Parathyroid adenoma (tissue), 2 donors: Measurements from ENCODE around the gene ADAMTSL1.

Source experiments
- H2AFZ ChIP-seq: fragments of 300-600 bp; sonication (generic); one replicate; pipeline ENCODE4 v1.7.0; 2017; ENCODE audit warnings: antibody characterized with exemption, mild to moderate bottlenecking
- H3K27ac ChIP-seq: fragments of 300-600 bp; sonication (generic); one replicate; pipeline ENCODE4 v1.7.0; 2017
- H3K27me3 ChIP-seq: fragments of 300-600 bp; sonication (generic); one replicate; pipeline ENCODE4 v1.7.0; 2017; ENCODE audit warnings: low read length; ENCODE audit not compliant: control insufficient read depth, insufficient read depth
- H3K36me3 ChIP-seq: fragments of 300-600 bp; sonication (generic); one replicate; pipeline ENCODE4 v1.7.0; 2017; ENCODE audit warnings: low read length; ENCODE audit not compliant: control insufficient read depth, insufficient read depth
- H3K4me1 ChIP-seq: fragments of 300-600 bp; sonication (generic); one replicate; pipeline ENCODE4 v1.7.0; 2017; ENCODE audit warnings: control low read depth
- H3K4me2 ChIP-seq: fragments of 300-600 bp; sonication (generic); one replicate; pipeline ENCODE4 v1.7.0; 2017; ENCODE audit warnings: low read length
- H3K4me3 ChIP-seq: fragments of 300-600 bp; sonication (generic); one replicate; pipeline ENCODE4 v1.7.0; 2017; ENCODE audit warnings: low read depth, low read length
- H3K79me2 ChIP-seq: fragments of 300-600 bp; sonication (generic); one replicate; pipeline ENCODE4 v1.7.0; 2017; ENCODE audit warnings: control low read depth
- H3K9ac ChIP-seq: fragments of 300-600 bp; sonication (generic); one replicate; pipeline ENCODE4 v1.7.0; 2017; ENCODE audit warnings: mild to moderate bottlenecking
- H3K9me3 ChIP-seq: fragments of 300-600 bp; sonication (generic); one replicate; pipeline ENCODE4 v1.7.0; 2017; ENCODE audit warnings: low read length; ENCODE audit not compliant: control insufficient read depth
- CTCF ChIP-seq: fragments of 300-600 bp; sonication (generic); IDR thresholded peaks from one replicate; pipeline ENCODE4 v1.7.0; 2017; ENCODE audit warnings: antibody characterized with exemption, mild to moderate bottlenecking
- donor health status: primary hyperparathyroidism.

Gene ADAMTSL1

GRCh38 chr9:18493451-18493993, 19.6 kb downstream of the ADAMTSL1 start:
- Histone ChIP-seq H3K4me1 (no peaks in the 10 kb centered on the region), H3K36me3 (no peaks in the 10 kb centered on the region), H3K79me2 (no peaks in the 10 kb centered on the region), H3K4me2 (no peak overlapping the region), H3K9me3 (no peaks in the 10 kb centered on the region), H3K9ac (no peak overlapping the region), H3K4me3 (no peak overlapping the region), H3K27ac (no peak overlapping the region), H3K27me3 (no peaks in the 10 kb centered on the region), H2AFZ (peak overlapping the region; percentile 22)
- no peak for TF ChIP-seq CTCF

DNA sequence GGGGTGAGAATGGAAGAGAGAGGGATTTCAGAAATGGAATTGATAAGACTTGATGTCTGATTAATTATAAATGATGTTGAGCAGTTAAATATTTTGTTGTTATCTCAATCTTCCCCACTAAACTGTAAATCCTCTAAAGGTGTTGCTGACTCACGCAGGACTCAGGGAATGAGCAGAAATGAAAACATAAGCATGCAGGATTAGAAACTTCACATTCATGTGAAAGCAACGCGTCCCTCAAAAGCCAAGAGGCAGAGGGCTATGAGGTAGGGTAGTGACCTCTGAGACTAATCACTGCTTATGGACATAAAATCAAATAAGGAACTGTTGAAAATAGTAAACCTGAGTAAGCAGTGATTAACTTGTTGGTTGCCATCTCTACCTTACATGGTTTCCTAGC, 21.1 kb downstream of the ADAMTSL1 start:
- no peaks in the 10 kb centered on the region for H3K4me1 ChIP-seq
- no peaks in the 10 kb centered on the region for H3K27me3 ChIP-seq
- H3K27ac ChIP-seq = no peak overlapping the region
- H3K36me3 ChIP-seq = no peaks in the 10 kb centered on the region
- no peak for TF ChIP-seq CTCF
- no peaks in the 10 kb centered on the region for H3K79me2 ChIP-seq
- H3K9me3 ChIP-seq = no peaks in the 10 kb centered on the region
- H3K9ac ChIP-seq = no peak overlapping the region
- H3K4me2 ChIP-seq = no peak overlapping the region
- no peak overlapping the region for H2AFZ ChIP-seq
- H3K4me3 ChIP-seq = no peak overlapping the region

DNA sequence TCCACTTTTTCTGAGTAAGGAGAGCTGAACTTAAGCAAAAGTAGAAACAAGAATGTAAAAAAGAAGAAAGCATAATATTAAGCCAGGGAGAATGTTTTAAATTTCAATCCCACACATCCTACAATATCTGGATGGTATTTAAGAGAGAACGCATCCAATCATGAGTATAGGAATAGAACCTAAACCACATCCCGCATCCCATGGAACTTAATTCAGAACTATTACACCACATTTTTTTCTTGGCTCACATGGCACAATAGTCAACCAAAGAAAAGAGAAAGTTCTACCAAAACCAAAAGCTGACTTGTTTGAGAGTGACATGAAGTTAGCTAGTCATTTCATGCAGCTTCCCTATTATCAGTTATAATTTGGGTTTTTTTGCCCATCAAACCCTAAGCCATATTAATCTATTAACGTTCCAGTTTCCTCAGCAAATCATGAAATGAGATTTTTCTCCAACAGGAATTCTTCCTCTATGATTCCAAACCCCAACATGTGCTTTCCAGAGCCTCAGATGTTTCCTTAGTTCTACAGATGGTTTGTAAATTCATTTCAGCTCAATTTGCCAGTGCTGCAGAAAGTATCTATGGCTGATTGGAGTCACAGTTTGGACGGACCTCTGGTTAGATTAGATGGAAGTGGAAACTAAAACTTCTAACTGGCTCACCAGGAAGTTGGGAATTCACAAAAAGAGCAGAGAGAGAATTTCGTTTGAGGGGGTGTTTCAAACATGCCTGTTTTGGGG, 22.5 kb downstream of the ADAMTSL1 start:
- Histone ChIP-seq H3K9ac (no peak overlapping the region), H3K27me3 (no peaks in the 10 kb centered on the region), H3K9me3 (no peaks in the 10 kb centered on the region), H3K4me2 (no peak overlapping the region), H3K36me3 (no peaks in the 10 kb centered on the region), H3K27ac (no peak overlapping the region), H3K4me3 (no peak overlapping the region), H3K79me2 (no peaks in the 10 kb centered on the region), H3K4me1 (no peaks in the 10 kb centered on the region), H2AFZ (no peak overlapping the region)
- no peak for TF ChIP-seq CTCF

DNA sequence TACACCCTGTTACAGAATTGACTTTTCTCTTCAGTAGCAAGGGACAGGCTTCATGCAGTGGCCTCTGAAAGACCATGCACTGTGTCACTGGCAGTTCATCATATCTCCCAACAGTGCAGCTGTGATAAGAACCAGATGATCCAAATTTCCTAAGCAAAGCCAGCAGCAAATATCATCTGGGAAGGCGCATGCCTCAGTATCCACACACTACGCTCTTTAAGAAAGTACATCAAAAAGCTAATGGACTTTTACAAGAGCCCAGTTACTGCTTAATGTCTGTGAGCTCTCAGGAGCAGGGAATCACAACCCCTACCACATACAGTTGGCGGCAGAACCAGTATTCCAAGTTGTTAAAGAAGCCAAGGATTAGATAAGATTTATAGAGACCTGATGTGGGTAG, 25.1 kb downstream of the ADAMTSL1 start:
- Histone ChIP-seq H3K36me3 (no peaks in the 10 kb centered on the region), H3K9ac (no peak overlapping the region), H3K27ac (no peak overlapping the region), H3K79me2 (no peaks in the 10 kb centered on the region), H3K27me3 (no peaks in the 10 kb centered on the region), H3K4me2 (no peak overlapping the region), H3K4me3 (no peak overlapping the region), H3K9me3 (no peaks in the 10 kb centered on the region), H3K4me1 (no peaks in the 10 kb centered on the region), H2AFZ (no peak overlapping the region)
- no peak for TF ChIP-seq CTCF

DNA sequence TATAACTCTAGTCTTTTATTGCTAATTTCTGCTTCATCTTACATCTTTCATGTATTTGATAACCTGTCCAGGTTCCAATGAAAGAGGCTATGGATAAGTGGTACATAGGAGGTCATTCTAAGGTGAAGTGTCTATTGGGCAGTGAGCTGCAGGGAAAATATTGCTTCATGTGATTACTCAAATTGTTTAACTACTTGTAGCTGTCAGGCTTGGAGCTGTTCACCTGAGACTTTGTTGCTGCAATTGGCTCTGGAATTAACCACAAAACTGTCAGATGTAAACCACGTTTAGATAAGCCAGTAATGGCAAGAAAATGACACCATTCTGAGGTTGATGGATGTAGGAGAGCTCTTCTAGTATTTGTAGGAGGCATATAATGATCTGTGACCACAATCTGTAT, 26.0 kb downstream of the ADAMTSL1 start:
- H3K4me2 ChIP-seq = no peak overlapping the region
- H3K4me1 ChIP-seq = no peaks in the 10 kb centered on the region
- H3K36me3 ChIP-seq = no peaks in the 10 kb centered on the region
- H3K27ac ChIP-seq = no peak overlapping the region
- no peak overlapping the region for H2AFZ ChIP-seq
- no peaks in the 10 kb centered on the region for H3K9me3 ChIP-seq
- no peaks in the 10 kb centered on the region for H3K79me2 ChIP-seq
- no peak overlapping the region for H3K4me3 ChIP-seq
- H3K27me3 ChIP-seq = no peaks in the 10 kb centered on the region
- TF ChIP-seq CTCF = no peak
- H3K9ac ChIP-seq = no peak overlapping the region
